ENCODE measurements around the gene SSR1. TPM values are rescaled to one million over a fixed set of nuclear protein-coding genes. Genes with fewer than 3 reads are reported as not detected.

SSR1 gene
- total and polyA plus RNA-seq, 9 of the 15 experiments (the other 6 are each of a cell fraction or from before 2014, with no cell fraction given) = 87.7 to 220 (median 144) TPM

GRCh38 chr6:7292596-7293255, 20.3 kb downstream of the SSR1 start (continued):
- no peak for TF ChIP-seq ZNF217 (CRISPR knock-in tag; IDR thresholded peaks at IDR 0.05)
- no peak for TF ChIP-seq ESRRB (CRISPR knock-in tag; IDR thresholded peaks at IDR 0.05; ENCODE audit: borderline replicate concordance)
- no peak for TF ChIP-seq RBM22 (IDR thresholded peaks at IDR 0.05; ENCODE audit: low read depth, low read length, poor library complexity, severe bottlenecking)
- TF ChIP-seq AFF4 (CRISPR knock-in tag; IDR thresholded peaks at IDR 0.05) = no peak
- no peak for TF ChIP-seq ZNF41 (CRISPR knock-in tag; conservative IDR thresholded peaks at IDR 0.05)
- TF ChIP-seq MXI1 (IDR thresholded peaks at IDR 0.05; ENCODE audit: low read depth, low read length) = no peak
- no peak for TF ChIP-seq IFI16 (CRISPR knock-in tag; IDR thresholded peaks at IDR 0.05)
- no peak for TF ChIP-seq BCOR (IDR thresholded peaks at IDR 0.05)
